ENCODE data around the gene ZNF687. TPM values are rescaled to one million over a fixed set of nuclear protein-coding genes. Genes with fewer than 3 reads are reported as not detected.

ZNF687 gene
- total RNA-seq, 1 donor from 2014 or later = 23.7 TPM

- ATAC-seq (peak; percentile 98), DNase-seq (peak; percentile 91)
- H3K27me3 ChIP-seq (ENCODE audit: low read depth) = no peaks in the 10 kb centered on the region
- TF ChIP-seq, protein P1, sequence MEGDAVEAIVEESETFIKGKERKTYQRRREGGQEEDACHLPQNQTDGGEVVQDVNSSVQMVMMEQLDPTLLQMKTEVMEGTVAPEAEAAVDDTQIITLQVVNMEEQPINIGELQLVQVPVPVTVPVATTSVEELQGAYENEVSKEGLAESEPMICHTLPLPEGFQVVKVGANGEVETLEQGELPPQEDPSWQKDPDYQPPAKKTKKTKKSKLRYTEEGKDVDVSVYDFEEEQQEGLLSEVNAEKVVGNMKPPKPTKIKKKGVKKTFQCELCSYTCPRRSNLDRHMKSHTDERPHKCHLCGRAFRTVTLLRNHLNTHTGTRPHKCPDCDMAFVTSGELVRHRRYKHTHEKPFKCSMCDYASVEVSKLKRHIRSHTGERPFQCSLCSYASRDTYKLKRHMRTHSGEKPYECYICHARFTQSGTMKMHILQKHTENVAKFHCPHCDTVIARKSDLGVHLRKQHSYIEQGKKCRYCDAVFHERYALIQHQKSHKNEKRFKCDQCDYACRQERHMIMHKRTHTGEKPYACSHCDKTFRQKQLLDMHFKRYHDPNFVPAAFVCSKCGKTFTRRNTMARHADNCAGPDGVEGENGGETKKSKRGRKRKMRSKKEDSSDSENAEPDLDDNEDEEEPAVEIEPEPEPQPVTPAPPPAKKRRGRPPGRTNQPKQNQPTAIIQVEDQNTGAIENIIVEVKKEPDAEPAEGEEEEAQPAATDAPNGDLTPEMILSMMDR (IDR thresholded peaks at IDR 0.05) = no peak
- H3K4me1 ChIP-seq = peaks cover 34% of the 10 kb centered on the region
- H3K9me3 ChIP-seq = no peaks in the 10 kb centered on the region
- H3K36me3 ChIP-seq = peaks cover 22% of the 10 kb centered on the region
- peak within 1 kb of the TSS; percentile 97 for H3K27ac ChIP-seq
- intact Hi-C loops (cut with DNase I) = no loop called here
- peak within 1 kb of the TSS; percentile 86 for H3K4me3 ChIP-seq
Observed at GRCh38 chr1:151327223-151327902, 45.3 kb downstream of the ZNF687 start, which contains the start of gene PI4KB. Gene PI4KB, minus strand, starts transcription at chr1:151327416. Its CDS starts 10,935 bp downstream, at chr1:151316481.

DNA sequence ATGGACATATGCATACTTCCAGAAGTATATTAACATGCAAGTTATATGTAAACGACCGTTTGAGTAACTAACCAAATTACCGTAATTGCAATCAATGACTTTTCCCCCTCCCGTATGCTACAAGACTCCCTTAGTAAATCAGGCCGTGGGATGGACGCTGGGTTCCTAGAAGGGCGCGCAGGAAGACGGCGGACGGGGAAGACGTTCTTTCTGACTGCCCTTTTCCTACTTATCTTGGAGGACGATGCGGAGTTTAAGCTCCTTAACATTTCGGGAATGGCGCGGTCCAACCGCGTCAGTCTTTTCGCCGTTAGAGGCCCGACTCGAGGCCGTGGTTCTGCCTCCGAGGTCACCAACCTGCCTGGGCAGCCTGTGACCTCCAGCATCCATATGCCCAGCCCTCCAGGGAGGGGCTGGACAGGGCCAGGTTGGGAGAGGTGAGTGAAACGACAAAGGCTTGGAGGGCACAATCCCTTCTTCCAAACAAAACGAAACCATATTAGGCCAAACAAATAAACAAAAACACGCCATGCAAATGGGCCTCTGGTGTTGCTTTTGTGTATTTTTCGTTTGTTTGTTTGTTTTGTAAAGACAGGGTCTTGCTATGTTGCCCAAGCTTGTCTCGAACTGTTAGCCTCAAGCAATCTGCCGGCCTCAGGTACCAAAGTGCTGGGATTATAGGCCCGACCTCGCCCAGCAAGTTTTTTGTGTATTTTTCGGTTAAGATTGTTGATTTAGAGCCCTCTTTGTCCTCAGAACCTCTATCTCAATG is 46.0 kb downstream of the ZNF687 start:
- intact Hi-C loops (cut with DNase I) = no loop called here
- H3K9me3 ChIP-seq = no peaks in the 10 kb centered on the region
- ATAC-seq = peak; percentile 11 to 30
- H3K4me3 ChIP-seq = peak overlapping the region; percentile 86
- no peak for DNase-seq
- H3K27me3 ChIP-seq (ENCODE audit: low read depth) = no peaks in the 10 kb centered on the region
- H3K27ac ChIP-seq = peak overlapping the region; percentile 97
- H3K36me3 ChIP-seq = peaks cover 15% of the 10 kb centered on the region
- TF ChIP-seq, protein P1 (IDR thresholded peaks at IDR 0.05) = no peak
- peaks cover 34% of the 10 kb centered on the region for H3K4me1 ChIP-seq

DNA sequence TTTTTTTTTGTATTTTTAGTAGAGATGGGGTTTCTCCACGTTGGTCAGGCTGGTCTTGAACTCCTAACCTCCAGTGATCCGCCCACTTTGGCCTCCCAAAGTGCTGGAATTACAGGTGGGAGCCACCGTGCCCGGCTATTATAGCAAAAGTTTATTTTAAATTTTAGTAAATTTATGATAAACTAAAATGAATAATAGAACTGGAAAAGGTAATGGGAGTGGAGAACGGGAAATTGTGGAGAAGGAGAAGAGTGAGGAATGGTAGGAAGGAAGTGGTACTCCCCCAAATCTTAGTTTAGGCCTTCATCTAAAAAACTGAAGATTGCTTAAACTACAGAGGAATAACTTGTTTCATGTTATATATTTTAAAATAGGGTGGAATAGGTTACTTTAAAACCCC is 52.7 kb downstream of the ZNF687 start:
- H3K27ac ChIP-seq = no peak overlapping the region
- ATAC-seq (no peak), DNase-seq (no peak)
- H3K4me3 ChIP-seq = no peak overlapping the region
- no peaks in the 10 kb centered on the region for H3K27me3 ChIP-seq (ENCODE audit: low read depth)
- intact Hi-C loops (cut with DNase I) = loop anchor here (5.0 kb wide), 1 partner anchor 33 kb away; no protein-coding TSS in a partner anchor
- H3K36me3 ChIP-seq = no peaks in the 10 kb centered on the region
- H3K9me3 ChIP-seq = no peaks in the 10 kb centered on the region
- TF ChIP-seq, protein P1 (IDR thresholded peaks at IDR 0.05) = no peak
- H3K4me1 ChIP-seq = no peaks in the 10 kb centered on the region

DNA sequence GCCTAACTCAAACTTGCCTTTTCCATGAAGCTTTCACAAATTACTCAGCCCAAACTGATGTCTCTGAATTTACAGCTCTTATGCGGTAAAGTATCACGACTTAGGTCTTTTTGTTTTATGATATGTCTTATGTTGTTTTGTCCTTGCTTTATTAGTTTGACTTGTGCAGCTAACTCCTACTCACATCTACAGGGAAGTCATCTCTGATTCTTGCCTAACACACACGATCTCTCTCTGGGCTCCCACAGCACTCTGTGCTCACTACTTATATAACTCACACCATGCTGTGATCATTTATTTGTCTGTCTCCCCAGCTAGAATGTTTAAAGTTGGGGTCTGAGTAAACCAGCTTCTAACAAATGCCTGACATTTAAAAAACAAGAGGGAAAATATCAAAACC is 54.5 kb downstream of the ZNF687 start:
- Histone ChIP-seq H3K36me3 (no peaks in the 10 kb centered on the region), H3K4me3 (no peak overlapping the region), H3K9me3 (no peaks in the 10 kb centered on the region), H3K27ac (no peak overlapping the region), H3K4me1 (peaks cover 9% of the 10 kb centered on the region), H3K27me3 (ENCODE audit: low read depth) (no peaks in the 10 kb centered on the region)
- intact Hi-C loops (cut with DNase I) = loop anchor here (5.0 kb wide), 1 partner anchor 34 kb away; no protein-coding TSS in a partner anchor
- DNase-seq (no peak), ATAC-seq (no peak)
- TF ChIP-seq, protein P1 (IDR thresholded peaks at IDR 0.05) = no peak

- DNase-seq (no peak), ATAC-seq (peak; percentile 83 to 85)
- Histone ChIP-seq H3K9me3 (no peaks in the 10 kb centered on the region), H3K4me3 (no peak overlapping the region), H3K27me3 (ENCODE audit: low read depth) (no peaks in the 10 kb centered on the region), H3K36me3 (peaks cover 34% of the 10 kb centered on the region), H3K4me1 (peaks cover 14% of the 10 kb centered on the region), H3K27ac (peak overlapping the region; percentile 34)
- TF ChIP-seq, protein P1 (IDR thresholded peaks at IDR 0.05) = peak; percentile 67
- intact Hi-C loops (cut with DNase I) = no loop called here
Observed at GRCh38 chr1:151340870-151341754, 59.0 kb downstream of the ZNF687 start.
